HG03103 (cell line): Measurements from ENCODE around the gene BICD2.

ENCODE experiments used
- ATAC-seq: cut with Tn5 transposase; IDR thresholded peaks from one replicate; pipeline ENCODE4 v1.9.1; 2021; ENCODE audit warnings: low read depth; ENCODE audit not compliant: unreplicated experiment

BICD2 gene

DNA sequence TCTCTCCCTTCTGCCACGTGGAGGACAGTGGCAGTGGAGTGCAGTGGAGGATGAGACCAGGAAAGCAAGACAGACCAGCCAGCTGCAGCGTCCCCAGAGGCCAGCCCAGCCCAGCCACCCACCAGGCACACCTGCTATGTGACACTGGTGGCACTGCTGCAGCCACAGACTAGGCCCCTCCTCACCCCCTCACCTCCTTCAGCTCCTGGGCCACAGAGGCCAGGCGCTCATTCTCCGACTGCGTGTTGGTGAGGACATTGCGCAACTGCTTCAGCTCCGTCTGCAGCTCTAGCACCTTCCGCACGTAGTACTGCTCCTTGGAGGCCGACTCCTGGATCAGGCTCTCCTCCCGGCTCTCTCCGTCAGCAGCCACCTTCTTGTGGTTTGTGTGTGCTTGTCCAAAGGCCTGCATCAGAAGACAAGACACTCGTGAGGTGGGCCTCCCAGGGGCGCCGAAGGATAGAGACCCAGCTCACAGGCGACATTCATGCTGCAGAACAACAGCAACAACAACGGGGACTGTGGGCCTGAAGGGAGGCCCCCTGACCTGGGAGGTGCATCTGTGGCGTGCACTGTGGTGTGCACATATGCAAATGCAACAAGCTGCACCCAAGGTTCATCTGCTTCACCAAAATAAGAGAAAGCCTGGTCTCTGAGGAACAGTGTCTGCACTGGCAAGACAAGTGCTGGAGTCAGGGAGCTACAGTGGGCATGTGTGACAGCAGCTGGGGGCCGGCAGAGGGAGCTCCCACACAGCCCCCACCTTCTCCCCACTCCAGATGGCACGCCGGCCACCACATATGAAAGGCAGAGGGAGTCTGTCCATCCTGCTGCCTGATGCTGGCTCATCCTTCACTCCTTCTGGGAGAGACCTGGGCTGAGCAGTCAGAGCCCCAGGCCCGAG, 35.5 kb downstream of the BICD2 start:
- ATAC-seq, result peak; percentile 81

DNA sequence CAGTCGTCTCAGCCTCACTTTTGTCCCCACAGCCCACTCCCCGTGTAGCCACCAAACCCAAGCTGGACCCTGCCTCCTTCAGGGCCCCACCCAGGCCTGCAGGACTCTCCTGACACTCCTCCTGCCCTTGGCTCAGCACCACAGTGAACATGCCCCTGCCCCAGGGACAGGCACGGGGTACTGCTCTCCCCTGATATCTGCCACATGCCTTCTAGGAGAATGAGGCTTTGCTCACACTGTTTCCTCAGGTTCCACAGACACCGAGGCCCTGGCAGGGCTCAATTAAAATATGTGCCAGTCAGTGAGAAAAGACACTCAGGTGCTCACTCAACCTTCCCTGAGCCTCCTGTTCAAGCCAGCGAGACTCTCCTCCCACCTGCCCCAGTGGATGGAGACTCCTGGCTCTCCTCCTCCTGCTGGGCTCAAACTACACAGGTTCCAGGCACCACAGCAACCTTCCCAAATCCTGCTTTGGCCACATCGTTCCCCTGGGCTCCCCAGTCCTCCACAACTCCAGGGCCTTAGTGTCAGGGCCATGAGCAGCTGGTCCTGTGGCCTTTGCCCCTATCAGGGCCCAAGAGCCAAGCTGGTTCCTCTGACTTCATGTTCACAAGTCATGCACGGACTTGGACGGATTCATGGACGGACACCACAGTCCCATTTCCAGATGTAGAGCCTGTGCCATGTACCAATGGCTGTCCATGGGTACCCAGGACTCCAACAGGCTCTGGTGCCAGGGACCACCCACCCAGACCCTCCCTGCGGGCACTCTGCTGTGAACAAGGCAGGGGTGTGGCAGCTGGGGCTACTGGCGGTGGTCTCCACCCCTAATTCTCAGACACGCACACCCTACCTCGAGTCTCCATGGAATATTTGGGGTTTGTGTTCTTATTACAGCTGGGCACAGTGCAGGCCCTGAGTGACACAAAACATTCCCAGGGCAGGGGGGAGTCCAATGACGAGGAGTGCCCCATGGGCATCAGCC, 36.6 kb downstream of the BICD2 start:
- ATAC-seq, result no peak

DNA sequence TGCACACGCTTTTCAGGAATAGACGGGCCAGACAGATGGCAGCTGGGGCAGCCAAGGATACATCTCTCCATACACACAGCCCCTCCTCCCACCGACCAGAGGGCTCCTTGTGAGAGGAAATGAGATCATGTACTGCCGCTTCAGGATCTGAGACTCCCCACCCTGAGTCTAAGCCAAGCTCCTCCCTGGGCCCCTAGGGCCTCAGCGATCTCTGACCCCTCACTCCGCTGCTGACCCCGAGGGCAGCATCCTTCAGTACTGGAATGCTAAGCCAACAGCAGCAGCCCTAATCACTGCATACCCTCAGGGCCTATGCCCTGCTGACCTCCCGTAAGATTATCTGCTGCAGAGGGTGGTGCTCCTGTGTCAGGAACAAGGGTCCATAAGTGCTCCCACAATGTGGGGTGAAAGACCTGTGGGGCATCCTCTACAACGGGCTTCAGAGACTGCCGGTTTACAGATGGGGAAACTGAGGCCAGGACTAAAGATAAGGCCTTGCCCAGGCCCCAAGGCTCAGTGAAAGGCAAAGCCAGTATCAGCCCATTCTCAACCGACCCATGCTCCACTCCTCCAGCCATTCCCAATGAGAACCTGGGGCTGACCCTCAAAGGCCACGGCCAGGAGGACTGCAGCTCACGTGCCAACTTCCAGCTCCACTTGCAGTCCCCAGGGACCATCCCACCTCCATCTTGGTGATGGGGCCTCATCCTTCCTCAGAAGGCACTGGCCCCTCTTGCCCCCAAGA, 37.5 kb downstream of the BICD2 start:
- ATAC-seq, result no peak

DNA sequence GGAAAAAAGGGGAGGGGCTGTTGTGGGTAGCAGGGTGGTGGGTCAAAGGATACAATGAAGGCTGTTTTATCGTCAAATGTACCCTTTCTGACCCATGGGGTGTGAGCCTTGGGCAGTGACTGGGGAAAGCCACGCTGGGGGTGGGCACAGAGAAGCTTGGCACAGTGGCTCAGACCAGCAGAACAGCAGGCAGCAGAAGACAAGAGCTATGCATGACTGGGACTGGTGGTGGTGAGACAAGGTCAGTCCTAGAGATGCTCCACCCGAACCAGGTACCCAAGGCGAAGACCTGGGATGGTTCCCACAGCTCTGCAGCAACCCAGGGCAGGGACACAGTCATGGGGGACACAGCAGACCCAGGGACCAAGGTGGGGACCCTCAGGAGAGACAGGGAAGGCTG, 38.3 kb downstream of the BICD2 start:
- ATAC-seq, result no peak

DNA sequence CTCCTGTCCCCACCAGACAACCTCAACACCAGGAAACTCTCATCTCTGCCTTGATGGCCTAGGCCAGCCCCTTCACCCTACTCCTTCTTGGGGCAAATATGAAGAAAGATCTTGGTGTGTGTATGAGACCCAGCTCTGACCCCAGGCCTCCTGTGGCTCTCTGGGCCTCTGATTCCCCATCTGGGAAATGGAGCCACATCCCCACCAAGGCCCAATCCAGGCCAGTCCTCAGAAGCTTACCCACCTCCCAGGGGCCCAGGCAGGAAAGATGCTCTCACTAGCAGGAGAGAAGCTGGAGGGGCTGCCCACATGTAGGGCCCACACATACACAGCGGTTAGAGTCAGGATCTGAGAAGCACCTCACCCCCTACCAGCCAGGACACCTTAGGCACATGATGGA, 38.9 kb downstream of the BICD2 start:
- ATAC-seq, result no peak

DNA sequence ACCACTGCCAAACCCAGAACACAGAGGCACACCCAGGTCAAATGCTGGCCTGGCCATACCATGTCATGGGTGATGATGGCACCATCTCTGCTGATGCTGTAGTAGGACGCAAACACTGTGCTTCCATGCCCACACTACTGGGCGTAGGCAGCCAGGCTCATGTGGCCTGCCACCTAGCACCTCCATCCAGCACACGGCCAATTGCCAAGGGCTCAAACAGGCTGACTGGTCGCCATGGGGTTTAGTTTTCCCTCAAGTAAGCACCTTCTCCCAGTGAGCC, 39.4 kb downstream of the BICD2 start:
- ATAC-seq, result no peak

DNA sequence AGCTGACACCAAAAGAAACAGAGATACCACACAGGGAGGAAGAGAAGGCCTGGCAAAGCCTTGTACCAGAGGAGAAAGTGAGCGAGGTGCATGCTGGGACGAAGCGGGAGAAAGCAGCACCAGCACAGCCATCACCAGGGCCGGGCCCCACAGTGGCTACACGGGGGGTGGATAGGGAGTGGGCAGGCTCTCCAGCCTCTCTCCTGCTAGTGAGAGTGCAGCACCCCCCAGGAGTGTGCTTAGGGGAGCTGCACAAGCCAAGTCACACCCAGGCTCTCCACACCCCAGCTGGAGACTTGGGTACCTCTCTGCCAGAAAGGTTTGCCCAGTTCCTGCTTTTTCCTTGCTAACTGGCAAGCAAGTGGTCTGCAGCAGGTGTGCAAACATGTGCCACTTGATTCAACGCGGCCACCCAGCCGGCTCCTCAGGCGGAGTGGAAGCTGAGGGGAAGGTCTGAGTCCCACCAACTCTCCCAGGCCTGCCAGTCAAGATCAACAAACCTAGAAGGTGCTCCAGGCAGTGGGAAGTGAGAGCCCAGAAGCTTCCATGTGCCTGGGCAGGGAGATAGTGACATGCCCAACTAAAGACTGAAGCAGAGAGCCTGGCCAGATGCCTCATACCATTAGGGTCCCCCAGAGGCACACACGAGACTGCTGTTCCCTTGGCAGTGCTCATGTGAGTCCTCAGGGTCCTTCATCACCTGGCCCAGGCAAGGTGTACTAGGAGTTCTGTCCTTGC, 39.9 kb downstream of the BICD2 start:
- ATAC-seq, result no peak

DNA sequence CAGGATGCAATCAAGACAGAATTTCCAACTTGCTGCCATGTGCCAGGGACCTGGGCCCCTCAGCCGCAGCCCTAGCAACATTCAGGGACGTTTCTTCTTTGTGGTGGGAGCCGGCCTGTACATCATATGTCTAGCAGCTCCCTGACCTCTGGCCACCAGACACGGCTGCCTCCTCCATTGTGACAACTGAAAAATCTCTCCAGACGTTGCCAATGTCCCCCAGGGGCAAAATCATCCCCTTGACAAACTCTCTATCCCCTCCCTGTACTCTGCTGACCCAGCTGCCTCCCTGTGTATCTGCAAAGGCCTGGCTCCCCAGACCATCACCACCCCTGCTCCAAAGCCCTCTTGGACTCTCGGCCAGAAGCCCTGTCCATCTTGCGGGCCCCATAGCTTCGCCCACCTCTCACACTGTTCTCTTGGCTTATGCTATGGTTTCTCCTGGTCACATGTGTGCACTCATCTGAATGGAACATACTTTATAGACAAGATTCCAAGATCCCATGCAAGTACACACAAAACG, 40.8 kb downstream of the BICD2 start:
- ATAC-seq, result no peak

DNA sequence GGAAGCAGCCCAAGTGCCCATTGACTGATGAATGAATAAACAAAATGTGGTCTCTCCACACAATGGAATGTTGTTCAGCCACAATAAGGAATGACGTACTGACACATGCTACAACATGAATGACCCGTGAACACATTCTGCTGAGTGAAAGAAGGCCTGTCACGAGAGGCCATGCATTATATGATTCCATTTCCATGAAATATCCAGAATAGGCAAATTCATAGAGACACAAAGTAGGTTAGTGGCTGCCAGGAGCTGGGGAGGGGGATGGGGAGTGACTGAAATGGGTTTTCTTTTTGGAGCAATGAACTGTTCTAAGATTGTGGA, 41.4 kb downstream of the BICD2 start:
- no peak for ATAC-seq

DNA sequence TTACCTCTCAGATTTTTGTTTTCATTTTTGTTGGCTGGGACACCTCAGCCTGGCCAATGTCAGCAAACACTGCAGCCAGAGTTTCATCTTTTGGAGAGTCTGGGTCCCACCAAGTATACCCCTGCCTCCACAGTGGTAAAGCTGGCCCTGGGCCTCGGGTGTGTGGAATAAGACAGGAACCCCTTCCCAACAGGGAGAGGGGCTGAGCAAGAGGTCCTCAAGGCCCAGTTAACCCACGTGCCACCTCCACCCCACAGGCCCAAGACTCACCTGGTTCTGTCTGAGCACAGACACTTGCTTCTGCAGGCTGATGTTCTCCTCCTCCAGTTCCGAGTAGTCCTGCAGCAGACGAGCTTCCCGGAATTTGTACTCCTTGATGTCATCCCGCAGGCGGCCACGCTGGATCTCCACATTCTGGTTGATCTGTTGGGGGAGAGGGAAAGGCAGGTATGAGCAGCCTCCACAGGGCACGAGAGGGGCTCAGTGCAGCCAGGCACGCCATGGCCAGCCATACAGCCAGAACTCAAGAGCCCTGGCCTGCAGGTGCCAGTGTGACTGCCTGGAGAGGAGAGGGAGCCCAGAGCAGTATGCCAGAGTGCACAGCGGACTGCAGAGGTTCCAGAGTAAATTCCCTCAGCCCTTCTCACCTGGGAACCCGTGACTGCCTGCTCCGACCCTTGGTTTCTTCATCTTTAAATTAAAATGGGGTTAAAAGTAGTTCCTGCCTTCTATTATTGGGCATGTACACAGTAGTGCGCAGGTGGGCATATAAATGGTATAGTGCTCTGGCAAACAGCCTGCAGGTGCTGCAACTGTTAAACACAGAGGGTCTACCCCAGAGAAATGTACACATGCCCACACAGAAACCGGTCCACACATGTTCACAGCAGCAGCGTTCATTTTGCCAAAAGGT, 42.0 kb downstream of the BICD2 start:
- ATAC-seq, result no peak

DNA sequence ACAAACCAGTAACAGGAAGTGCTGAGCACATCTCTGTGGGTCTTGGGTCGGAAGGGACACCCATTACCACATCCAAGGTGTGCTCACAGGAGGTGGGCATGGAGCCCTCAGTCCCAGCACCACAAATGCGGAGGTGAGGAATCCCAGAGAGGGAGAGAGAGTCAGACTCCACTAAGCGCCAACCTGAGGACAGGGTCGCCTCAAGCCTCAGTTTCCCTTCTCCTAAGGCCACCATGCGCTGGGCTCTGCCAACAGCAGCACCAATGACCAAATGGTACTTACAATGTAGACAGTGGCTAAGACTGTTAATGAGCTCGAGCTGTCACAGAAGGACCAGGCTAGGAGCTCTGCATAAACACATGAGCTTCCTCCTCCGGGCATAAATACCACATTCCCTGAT, 43.1 kb downstream of the BICD2 start:
- ATAC-seq, result no peak

DNA sequence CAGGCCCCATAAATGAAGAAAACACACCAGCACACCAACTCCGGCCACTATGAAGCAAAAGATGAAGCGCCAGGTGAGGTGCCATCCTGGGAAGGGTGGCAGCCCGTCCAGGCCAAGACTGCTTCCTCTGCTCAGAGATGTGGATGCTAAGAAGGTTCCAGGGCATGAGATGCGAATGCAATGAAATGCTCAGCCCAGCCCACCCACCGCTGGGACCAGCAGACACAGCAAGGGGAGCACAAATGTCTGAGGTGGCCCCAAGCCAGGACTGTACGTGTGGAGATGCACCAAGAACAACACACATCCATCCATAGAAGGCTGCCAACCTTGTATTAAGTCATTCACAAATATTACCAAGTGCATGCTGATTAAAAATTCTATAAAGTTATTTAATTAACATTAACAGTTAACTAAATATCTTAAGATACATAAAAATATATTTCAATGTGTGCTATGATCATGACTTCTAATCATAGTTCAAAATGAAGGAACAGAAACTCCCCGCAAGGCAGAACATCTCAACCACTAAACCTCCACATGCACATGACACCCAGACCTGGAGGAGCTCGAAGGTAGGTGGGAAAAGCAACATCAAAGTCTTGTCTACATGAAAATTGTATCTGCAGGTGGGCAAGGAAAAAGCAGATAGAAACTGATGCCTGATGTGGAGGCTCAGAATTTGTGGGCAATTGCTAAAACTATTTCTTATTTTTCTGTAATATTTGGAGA, 43.7 kb downstream of the BICD2 start:
- no peak for ATAC-seq

DNA sequence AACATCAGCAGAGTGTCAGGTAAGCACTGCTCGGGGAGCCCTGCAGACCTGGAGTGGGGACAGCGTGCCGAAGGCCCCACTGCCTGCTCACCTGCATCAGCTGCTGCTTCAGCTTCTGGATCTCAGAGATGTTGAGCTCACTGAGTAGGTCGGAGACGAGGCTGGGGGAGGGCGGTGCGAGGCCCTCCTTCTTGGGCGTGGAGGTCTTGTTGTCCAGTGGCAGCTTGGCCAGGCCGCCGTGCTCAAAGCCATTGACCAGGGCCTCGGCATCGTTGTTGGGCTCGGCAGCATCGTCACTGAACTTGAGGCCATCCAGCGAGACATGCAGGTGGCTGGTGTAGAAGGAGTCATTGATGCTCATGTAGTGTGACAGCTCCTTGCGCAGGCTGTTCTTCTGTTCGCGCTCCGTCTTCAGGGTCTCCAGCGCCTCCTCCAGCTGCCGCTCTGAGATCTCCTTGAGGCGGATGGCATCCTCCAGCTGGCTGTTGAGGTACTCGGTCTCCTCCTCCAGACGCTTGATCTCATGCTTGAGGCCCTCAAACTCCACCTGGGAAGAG, 44.3 kb downstream of the BICD2 start:
- ATAC-seq, result no peak

DNA sequence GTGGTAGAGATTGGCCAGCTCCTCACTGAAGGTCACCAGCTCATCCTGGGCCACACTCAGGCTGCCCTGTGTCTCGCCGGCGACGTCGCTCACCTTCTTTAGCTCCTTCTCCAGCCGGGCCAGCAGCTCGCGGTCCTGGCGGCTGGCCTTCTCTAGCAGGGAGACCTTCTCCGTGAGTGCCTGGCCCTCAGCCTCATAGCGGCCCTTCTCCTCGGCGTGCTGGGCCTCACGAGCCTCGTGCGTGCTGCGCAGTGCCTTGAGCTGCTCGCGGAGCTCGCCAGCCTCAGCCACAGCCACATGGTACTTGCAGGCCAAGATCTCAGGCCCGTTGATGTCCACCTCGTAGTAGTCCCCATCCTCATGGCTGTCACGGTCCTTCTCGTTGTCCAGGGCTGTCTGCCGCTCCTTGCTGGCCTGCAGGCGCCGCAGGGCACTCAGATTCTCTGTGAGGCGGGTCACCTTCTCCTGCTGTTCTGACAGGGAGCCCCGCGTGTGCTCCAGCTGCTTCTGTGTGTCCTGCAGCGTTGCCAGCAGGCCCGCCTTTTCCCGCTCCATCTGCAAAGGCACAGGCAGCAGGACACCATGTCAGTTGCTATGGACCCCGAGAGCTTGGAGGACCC, 45.5 kb downstream of the BICD2 start:
- no peak for ATAC-seq

DNA sequence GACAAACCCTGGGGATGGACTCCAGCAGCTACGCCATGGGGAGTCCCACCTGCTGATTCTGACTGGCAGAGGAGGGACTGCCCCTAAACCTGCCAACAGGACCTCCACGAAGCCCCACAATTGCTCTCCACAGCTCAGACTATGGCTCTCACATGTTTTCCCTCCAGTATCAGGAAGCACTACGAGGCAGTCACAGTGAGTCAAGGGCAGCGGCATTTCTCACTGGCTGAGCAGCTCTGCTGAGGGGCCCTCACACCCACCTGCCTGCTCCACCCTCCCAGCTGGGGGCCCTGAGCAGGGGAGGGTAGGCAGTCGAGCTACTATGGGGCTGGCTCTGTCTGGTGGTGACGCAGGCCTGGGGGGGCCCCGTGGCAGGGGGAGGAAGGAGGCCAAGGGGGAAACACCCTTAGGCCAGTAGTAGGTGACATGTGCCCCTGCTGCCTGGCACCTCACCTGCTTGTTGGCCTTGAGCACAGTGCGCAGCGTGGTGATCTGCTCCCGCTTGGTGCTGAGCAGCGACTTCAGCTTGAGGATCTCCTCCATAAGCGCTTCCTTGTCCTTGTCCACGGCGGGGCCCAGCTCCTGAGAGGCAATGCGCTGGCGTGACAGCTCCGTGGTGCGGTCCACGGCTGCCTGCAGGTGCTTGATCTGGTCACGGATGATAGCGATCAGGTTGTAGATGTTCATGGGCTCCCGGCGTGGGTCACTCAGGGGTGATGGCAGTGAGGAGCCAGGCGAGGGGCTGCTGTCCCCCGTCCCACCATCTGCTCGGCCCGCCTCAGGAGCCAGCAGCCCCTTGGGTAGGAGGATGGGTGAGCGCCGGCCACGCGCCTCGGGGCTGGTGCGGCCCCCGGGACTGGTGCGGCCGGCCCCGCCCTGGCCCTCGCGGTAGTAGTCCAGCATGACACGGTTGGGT, 46.3 kb downstream of the BICD2 start:
- ATAC-seq, result no peak

DNA sequence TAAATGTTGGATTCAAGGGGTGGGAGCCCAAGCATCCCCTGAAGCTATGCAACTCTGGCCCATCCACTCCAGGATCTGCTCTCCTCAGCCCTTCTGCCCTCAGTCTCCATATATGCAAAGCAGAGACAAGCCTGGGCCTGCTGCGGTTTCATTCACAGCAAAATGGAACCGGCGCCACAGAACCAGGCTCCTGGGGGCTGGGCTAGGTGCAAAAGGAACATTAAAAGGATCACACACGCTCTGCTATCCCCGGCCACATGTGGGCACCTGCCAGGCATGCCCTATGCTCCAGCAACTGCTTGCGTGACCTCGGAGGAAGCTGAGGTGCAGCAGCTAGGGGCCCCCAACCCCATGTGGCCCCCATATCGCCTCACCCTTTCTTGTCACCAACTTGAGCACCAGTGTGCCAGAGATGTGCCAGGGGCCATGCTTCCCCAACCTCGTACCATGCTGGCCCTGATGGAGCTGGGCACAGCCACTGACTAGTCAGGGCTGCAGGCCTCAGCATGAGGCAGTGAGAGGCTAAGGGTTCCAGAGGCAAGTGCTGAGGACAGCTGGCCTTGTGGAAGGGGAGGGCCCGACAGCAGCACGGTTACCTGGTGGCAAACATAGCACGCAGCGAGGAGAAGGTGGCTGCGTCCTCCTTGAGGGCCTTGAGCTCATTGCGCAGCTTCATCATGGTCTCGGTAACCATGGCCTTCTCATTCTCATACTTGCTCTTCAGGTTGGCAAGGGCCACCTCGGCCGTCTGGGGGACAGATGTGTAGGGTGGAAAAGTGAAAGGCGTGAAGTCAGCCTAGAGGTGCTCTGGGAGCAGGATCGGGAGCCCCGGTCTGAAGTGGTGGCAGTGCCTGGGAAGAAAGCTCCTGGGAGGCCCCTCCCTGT, 47.2 kb downstream of the BICD2 start:
- ATAC-seq, result no peak
